Left colon (tissue), 2 donors: ENCODE results near the gene ZNF705A. TPM values are rescaled to one million over a fixed set of nuclear protein-coding genes. Genes with fewer than 3 reads are reported as not detected.
"Not testable (repeated sequence)": the region's sequence is repeated elsewhere in the genome, so short reads cannot be mapped to it uniquely, and the experiment has no call there.

Experiments
- ATAC-seq: fragments of 200-7000 bp; cut with Tn5 transposase; one replicate; pipeline ENCODE4 v1.9.1; 2020; ENCODE audit warnings: mild to moderate bottlenecking, moderate library complexity
- DNase-seq, 2 donors: peaks; one replicate each; pipeline ENCODE4 v3.0.0-alpha.2; 2020
- intact Hi-C, 2 donors: fragments of 100-400 bp; cut with DNase I in 1 of 2; cut with micrococcal nuclease in 1 of 2; formaldehyde crosslinking; loops; one replicate each; pipeline versions ENCODE4 v1.11.2 to v1.14.0; 2022; cut with DNase I, micrococcal nuclease
- long read RNA-seq: library from polyadenylated mRNA; unstranded; transcript quantifications from one replicate; pipeline ENCODE4 v2.0.0, GENCODE V29; 2021
- total RNA-seq, 2 donors: library from RNA; stranded (reverse); fragmentation: NEBNext Ultra II Directional; extraction: Animal tissue kit (Norgen Biotek cat#: 25700); gene quantifications; one replicate each; pipeline ENCODE4 v1.2.1, GENCODE V29; 2021
- donor health status: DM: no; HTN: no; CAD: no.
- donor health status: DM: yes; HTN: yes; CAD: no.

Gene ZNF705A
- not detected for total RNA-seq
- long read RNA-seq, result 0 reads

DNA sequence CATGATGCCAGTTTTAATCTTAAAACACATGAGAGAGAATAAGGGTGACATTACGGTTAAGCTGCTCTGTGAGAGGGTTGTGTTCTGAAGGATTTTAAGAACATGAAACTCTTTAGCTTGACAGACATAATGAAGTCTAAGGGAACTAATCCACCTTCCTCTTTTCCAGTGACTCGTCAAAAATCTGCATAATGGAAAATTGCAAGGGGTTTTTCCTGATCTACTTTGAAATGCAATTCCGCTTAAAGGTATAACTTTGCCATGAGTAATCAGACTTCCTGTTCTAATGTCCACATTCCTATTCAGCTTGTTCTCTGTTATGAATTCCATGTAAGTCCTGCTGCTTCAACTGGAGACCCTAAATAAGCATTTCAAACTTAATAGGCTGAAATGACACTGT lies at the start of gene ZNF705A:
Gene ZNF705A, plus strand, starts transcription at position 171 of the 400 bp plus-strand sequence. CDS start 15,611 bp downstream, outside the sequence.
- no peak for ATAC-seq
- no peak for DNase-seq
- intact Hi-C loops, result no loop called here

DNA sequence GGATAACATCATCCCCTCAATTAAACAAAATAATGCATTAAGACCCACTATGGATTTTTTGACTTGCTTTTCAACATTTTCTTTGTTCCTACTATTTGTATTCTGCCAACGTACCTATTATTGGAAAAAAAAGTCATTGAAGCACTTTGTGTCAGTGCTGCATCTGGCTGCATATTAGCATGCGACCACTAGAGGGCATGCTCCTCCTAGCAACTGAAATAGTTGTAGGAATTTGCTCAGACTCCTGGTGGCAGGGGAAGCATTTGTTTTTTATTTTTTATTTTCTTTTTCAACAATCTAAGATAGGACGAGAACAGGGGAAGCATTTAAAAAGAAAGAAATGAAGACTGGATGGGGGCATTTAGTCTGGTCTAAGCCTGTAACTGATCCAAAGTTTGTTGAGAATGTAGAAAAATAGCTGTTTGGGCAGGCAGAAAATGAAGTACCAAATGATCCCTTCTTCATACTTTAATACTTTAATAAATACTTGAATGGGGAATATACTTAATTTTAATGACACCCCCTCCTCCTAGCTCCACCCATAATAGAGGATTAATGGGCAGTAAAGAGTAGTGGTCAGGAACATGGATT lies 47.9 kb upstream of the ZNF705A start:
- DNase-seq (peak; percentile 45 to 79), ATAC-seq (peak; percentile 69)
- intact Hi-C loops, result loop anchor here in 1 of 2 donors (5.0 kb wide), 1 partner anchor 128 kb away; no protein-coding TSS in a partner anchor

DNA sequence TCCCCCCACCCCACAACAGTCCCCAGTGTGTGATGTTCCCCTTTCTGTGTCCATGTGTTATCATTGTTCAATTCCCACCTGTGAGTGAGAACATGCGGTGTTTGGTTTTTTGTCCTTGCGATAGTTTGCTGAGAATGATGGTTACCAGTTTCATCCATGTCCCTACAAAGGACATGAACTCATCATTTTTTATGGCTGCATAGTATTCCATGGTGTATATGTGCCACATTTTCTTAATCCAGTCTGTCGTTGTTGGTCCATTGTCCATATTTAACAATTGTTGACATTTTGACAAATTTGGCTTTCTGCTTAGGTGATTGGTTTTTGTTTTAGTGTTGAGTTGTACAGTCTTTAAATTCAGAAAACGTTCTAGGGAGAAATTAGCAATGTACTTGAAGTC lies 43.7 kb upstream of the ZNF705A start:
- DNase-seq, ATAC-seq, intact Hi-C loops: not testable (repeated sequence)

DNA sequence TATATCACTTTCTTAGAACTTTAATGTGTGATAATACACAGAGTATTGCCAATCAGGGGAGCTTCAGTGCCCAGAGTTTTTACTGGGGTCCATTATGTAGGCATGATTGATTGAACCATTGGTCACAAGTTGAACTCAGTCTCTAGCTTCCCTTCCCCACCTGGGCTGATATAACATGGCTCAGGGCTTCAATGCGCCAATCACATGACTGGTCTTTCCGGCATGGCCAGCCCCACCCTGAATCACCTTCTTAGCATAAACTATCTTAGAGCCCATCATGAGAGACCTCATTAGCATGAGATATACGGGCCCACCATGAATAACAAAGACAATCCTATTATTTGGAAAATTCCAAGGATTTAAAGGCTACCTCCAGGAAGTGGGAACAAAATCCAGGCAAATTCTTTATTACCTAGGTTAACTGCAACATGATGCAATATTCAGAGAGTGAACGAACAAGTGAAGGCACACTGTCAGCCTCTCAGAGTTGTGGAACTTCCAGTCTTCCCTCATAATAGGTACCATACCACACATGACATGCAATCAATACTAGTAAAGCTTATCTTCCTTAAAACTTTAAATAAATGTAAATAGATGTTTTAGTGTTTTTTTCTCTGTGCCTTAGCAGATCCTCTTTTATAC lies 36.6 kb upstream of the ZNF705A start:
- DNase-seq (no peak), ATAC-seq (no peak)
- intact Hi-C loops, result no loop called here

DNA sequence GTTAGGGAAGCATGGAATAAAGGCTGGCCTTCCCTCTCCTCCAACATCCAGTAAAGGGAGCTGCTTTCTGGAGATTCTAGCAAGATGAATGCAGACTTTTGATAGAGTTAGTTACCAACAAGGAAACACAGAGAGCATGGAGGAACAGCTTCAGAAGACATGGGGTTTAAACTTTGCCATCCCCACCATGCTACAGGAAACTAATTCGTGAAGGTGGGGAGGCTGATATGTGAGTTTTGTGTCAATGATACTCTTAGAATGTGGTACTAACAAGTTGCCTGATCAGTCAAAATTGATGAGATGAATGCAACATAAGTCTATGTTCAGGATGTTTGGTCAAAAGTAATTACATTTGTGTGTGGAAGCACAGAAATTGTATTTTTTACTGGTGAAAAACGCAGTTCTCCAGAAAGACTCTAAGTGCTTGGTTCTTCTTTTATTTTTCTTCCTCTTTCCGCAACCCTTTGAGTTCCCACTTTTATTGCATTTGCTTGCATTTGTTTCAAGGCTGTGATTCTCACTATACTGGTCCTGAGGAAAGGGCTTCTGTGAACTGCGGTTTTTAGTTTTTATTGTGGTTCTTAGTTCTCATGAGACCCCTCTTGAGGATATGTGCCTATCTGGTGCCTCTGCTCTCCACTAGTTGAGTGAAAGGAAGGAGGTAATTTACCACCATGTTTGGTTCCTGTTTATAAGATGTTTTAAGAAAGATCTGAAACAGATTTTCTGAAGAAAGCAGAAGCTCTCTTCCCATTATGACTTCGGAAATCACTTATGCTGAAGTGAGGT lies 33.5 kb upstream of the ZNF705A start, which contains the start of gene CLEC4A:
Gene CLEC4A, plus strand, starts transcription at position 494 of the 789 bp plus-strand sequence. Its CDS starts 262 bp downstream, at position 756.
- intact Hi-C loops, result no loop called here
- ATAC-seq (no peak), DNase-seq (no peak)

DNA sequence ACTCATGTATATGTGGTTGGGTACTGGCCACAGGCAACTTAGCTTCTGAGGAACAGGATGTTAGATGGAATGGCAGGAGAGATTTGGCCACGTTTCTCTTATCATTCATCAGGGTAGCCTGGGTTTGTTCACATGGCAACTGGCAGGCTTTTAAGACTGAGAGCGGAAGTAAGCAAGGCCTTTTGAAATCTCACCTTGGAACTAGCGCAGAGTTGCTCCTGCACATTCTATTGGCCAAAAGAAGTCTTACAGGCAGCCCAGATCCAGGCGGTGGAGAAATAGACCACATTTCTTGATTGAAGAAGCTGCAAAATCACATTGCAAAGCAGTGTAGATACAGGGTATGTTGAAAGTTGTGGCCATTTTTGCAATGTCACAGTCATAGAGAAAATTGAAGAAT lies 29.7 kb upstream of the ZNF705A start:
- ATAC-seq, result no peak
- no peak for DNase-seq
- intact Hi-C loops, result no loop called here

DNA sequence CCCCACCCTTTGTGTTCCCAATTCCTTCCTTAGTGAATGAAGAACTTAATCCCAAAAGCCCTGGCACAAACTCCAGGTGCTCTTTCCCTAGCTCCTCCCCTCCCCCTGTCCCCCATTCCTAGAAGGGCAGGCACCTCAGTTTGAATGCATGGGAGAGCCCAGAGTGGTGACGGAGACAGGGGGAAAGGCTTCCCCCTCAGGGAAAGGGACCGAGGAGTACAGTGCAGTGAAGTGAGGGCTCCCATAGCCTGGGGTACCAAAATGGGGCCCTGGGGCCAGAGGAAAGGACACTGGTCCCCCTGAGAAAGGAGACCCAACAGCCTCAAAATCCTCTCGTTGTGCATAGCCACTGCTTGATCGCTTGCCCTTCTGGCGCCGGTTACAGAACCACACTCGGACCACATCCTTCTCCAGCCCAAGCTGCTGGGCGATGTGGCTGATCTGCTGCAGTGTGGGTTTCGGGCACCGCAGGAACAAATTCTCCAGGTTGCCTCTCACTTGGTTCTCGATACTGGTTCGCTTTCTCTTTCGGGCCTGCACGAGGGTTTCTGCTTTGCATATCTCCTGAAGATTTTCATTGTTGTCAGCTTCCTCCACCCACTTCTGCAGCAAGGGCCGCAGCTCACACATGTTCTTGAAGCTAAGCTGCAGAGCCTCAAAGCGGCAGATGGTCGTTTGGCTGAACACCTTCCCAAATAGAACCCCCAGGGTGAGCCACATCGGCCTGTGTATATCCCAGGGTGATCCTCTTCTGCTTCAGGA lies 23.0 kb upstream of the ZNF705A start:
- ATAC-seq, intact Hi-C loops, DNase-seq: not testable (repeated sequence)

DNA sequence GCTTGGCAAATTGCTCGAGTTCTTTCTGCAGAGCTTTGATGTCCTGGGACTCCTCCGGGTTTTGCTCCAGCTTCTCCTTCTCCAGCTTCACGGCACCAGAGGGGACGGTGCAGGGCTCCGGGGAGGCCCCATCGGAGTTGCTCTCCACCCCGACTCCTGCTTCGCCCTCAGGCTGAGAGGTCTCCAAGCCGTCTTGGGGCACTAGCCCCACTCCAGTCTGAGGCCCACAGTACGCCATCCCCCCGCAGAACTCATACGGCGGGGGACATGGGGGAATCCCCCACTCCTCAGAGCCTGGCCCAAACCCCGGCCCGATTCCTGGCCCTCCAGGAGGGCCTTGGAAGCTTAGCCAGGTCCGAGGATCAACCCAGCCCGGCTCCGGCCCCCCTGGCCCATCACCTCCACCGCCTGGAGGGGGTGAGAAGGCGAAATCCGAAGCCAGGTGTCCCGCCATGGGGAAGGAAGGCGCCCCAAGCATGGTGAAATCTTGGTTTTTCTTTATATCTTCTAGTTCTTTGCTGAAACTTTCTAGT lies 22.4 kb upstream of the ZNF705A start:
- DNase-seq, intact Hi-C loops, ATAC-seq: not testable (repeated sequence)

DNA sequence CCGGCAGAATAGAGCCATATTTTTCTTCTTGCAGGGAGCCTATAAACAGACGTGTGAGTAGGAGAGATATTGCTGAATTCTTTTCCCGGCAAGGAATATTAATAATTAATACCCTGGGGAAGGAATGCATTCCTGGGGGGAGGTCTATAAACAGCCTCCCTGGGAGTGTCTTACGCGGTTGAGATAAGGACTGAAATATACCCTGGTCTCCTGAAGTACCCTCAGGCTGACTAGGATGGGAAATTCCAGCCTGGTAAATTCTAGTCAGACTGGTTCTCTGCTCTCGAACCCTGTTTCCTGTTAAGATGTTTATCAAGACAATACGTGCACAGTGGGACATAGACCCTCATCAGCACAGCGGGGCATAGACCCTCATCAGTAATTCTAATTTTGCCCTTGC lies 15.2 kb upstream of the ZNF705A start:
- intact Hi-C loops, ATAC-seq, DNase-seq: not testable (repeated sequence)

DNA sequence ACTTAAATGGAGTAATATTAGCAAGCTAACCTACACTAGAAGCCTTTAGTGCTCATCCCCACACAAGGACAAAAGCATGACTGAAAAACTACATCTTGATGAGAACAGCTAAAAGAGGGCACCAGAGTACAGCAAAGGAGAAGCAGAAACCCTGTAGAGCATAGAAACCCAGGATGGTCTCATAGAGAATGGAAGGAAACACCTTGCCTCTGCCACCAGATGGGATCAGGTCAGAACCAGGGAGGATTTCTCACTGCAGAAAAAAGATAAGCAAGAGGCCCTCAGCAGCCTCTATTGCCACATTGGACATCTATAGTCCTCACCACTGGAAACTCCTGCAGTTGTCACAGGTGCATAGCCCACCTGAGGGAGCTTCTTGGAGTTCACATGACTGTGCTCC lies 13.6 kb upstream of the ZNF705A start:
- ATAC-seq (no peak), DNase-seq (no peak)
- intact Hi-C loops, result no loop called here

DNA sequence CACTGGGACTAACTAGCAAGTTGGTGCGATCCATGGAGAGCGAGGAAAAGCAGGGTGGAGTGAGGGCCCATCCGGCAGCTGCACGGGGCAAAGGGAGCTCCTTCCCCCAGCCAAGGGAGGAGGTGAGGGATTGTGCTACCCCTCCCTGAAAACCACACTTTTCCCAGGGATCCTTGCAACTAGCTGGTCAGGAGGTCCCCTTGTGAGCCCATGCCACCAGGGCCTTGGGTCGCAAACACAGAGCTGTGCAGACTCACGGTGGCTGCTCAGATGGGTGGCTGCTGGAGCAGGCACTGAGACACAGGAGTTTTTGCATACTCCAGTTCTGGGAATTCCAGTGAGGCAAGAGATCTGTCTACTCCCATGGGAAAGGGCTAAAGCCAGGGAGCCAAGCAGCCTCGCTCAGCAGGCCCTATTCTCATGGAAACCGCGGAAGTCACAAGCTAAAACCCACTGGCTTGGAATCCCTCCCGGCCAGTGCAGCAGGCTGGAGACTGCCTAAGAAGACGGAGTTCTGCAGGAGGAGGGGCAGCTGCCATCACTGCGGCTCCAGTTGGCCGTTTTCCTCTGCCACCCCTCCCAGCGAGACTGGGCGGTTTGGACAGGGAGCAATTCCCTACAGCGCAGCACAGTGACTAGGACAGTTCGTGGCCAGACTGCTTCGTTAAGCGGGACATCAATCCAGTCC lies 10.9 kb upstream of the ZNF705A start:
- ATAC-seq (no peak), DNase-seq (peak in 1 of 2 donors; percentile 27)
- intact Hi-C loops, result no loop called here

DNA sequence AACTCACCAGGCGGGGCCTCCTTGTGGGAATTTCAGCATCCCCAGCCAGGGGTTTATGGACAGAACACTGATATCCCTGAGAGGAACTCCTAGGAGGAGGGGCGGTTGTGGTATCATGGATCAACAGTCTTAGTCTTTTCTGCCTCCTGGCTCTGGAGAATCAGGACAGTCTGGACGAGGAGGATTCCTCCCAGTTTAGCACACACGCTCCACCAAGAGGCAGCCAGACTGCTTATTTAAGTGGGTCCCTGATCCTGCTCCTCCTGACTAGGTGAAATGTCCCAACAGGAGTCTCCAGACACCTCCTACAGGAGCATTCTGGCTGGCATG lies 10.4 kb upstream of the ZNF705A start:
- intact Hi-C loops, result no loop called here
- DNase-seq, result no peak
- ATAC-seq, result no peak

DNA sequence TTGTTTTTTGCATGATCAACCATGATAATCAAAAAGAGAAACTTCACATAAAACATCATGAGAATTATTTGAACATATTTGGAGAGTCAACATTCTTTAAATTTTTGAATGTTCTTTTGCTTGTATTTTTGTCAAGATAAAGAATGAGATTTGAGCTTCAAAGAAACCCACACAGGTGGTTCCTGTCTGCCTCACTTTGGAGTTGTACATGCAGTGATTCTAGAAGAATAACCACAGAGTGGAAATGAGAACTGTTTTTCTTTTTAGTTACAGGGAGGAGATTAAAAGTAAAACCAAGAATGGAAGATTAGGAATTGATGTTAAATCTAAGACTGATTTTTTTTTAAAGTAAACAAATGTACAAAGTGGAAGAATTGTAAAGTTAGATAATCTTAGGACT lies 2.3 kb upstream of the ZNF705A start:
- no peak for ATAC-seq
- intact Hi-C loops, result no loop called here
- DNase-seq, result no peak

DNA sequence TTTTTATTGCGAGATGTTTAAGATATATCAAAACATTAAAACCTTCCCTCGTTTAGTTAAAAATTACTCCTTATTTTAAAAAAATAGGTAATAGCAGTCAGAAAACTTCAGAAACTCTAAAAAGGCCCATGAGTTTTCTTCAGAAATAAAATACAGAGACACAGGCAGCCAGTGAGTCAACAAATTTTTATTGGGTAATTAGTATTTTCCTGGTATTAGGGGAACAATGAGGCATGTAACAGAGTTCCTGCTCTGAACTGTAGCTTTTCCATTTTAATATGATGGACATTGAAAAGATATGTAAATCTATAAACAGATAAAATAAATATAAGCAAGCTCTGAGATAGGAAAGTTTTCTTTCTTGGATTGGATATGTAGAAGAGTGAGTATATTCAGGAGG lies 399 bp upstream of the ZNF705A start:
- intact Hi-C loops, result no loop called here
- ATAC-seq (no peak), DNase-seq (no peak)

DNA sequence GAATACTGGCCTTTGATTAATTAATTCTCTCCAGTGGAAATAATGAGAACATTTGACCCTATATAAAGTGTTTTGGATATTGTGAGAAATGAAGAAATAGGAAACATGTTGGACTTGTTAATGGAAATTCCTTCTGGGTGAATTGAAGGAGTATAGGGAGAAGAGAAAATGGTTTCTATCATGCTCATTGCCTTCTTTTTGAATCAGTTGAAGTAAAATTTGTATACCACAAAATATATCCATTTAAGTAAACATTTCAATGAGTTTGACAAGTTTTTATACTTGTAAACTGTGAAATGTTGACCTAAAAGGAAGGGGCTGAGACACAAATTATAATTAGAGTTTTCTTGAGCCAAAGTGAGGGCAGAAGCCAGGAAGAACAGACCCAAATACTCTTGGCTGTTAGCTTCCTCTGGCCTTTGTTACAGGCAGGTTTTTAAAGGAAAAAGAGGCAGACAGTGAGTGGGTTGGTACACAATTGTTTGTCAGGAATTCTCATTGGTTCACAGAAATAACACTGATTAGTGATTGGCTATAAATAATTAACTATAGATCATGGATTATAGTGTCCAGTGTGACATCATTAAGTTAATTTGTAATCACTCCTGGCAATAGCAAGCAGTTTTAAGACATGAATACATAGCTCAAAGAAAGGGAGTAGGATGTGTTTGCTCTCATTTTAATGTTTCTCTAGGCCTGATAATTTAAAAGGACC lies 826 bp downstream of the ZNF705A start:
- intact Hi-C loops, result no loop called here
- DNase-seq (no peak), ATAC-seq (no peak)

DNA sequence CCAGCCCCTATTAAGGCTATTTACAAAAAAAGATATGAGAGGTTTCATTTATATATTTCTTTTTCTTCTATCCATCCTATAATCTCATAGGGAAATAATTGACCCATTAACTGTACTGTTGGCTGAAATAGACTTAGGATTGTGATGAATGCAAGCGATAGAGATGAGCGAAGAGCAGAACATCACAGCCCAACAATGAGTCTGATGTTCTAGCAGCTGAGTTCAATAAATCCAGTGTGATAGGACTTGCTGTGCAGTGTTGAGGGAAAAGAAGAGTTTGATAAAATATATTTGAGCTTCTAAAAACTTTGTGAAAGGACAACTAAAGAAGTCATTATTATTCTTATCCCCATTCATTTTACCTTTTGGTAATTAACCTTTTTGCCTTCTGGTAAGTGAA lies 16.1 kb downstream of the ZNF705A start:
- intact Hi-C loops, result not testable (repeated sequence)

DNA sequence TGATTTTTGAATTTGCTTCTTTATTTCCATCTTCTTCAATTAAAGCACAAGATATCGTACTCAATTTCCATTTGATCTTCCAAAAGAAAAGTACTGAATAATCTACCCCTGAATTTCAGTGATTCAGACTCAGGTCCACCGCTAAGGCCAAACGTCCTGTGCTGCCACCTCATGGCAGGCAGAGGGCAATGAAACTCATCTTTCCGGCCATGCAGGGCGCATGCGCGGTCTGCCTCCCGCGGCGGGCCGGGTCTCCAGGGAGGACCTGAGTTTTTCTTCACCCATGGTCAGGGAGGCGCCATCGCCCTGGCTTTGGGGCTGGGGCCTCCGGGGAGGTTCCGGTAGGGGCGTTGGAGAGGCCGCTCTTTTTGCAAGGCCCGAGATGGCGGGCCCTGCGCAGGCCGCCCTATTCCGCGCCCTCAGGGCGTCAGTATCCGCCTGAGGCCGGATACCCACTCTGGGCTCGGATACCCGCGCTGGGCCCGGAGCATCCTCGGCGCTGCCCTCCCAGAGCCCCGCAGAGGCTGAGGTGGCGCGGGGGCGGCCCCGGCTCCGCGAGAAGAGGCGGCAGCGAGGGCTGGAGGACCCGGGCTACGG lies 23.3 kb downstream of the ZNF705A start:
- intact Hi-C loops, result not testable (repeated sequence)
- peak; percentile 45 for ATAC-seq

More for the DNA sequence above, 16.1 kb downstream of the ZNF705A start:
- ATAC-seq, DNase-seq: not testable (repeated sequence)

More for the DNA sequence above, 23.3 kb downstream of the ZNF705A start:
- peak; percentile 68 to 72 for DNase-seq
